ENCODE measurements around the gene KLF12.
A peak's percentile ranks its signal among the peaks of the same experiment; 100 is the strongest.

The KLF12 gene

GRCh38 chr13:74087357-74087756 is 46.8 kb downstream of the KLF12 start:
- H3K4me1 Mint-ChIP-seq: peaks cover 80% of the 10 kb centered on the region
- ATAC-seq (replicated peaks; ENCODE audit: extremely low read depth, poor library complexity, severe bottlenecking) (no peak), DNase-seq (ENCODE audit: low spot score in 2 of 2) (no peak)
- peaks cover 4% of the 10 kb centered on the region for H3K36me3 Mint-ChIP-seq (ENCODE audit: insufficient read depth)
- no peaks in the 10 kb centered on the region for H3K9me3 Mint-ChIP-seq
- H3K27me3 Mint-ChIP-seq: no peaks in the 10 kb centered on the region
- peak overlapping the region; percentile 53 for H3K27ac Mint-ChIP-seq (ENCODE audit: low read depth)
- no peak overlapping the region for H3K4me3 Mint-ChIP-seq
